HUES48 (cell line): ENCODE data around the gene ALDOA.

Source experiments
- H3K27ac ChIP-seq: one replicate; pipeline ENCODE4 v1.7.0; 2013; ENCODE audit warnings: low read depth, low read length, inconsistent platforms
- H3K27me3 ChIP-seq: 2 replicates; pipeline ENCODE4 v1.6.1; 2013; ENCODE audit warnings: mild to moderate bottlenecking, low read length; ENCODE audit not compliant: control insufficient read depth, insufficient read depth
- H3K36me3 ChIP-seq: 2 replicates; pipeline ENCODE4 v1.6.1; 2013; ENCODE audit warnings: low read length; ENCODE audit not compliant: control insufficient read depth, insufficient read depth
- H3K4me1 ChIP-seq: 2 replicates; pipeline ENCODE4 v1.6.1; 2013; ENCODE audit warnings: mild to moderate bottlenecking, low read length; ENCODE audit not compliant: control insufficient read depth, insufficient read depth
- H3K4me3 ChIP-seq: 2 replicates; pipeline ENCODE4 v1.5.1; 2013; ENCODE audit warnings: mild to moderate bottlenecking, low read depth, low read length
- H3K9ac ChIP-seq: 2 replicates; pipeline ENCODE4 v1.6.1; 2013; ENCODE audit warnings: mild to moderate bottlenecking, low read depth, low read length, moderate library complexity
- H3K9me3 ChIP-seq: 2 replicates; pipeline ENCODE4 v1.6.1; 2013; ENCODE audit warnings: low read length; ENCODE audit not compliant: control insufficient read depth, insufficient read depth

ALDOA gene

DNA sequence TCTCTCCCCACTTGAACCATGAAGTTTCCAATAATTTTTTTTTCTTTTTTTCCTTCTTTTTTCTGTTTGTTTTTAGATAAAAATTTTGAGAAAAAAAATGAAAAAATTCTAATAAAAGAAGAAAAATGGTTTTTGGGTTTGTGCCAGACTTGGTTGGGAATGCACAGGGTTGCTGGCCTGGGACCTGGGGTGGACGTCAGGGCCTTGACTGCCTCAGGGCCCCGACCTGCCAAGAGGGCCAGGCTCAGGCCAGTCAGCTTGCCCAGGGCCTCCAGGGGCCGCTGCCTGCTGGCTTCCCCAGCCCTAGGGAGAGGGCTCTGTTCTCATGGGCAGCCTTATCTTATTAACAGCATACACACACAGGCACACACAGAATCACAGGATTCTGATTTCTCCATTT lies 19.7 kb downstream of the ALDOA start:
- no peak overlapping the region for H3K4me3 ChIP-seq
- H3K36me3 ChIP-seq: peaks cover 49% of the 10 kb centered on the region
- no peak overlapping the region for H3K9ac ChIP-seq

DNA sequence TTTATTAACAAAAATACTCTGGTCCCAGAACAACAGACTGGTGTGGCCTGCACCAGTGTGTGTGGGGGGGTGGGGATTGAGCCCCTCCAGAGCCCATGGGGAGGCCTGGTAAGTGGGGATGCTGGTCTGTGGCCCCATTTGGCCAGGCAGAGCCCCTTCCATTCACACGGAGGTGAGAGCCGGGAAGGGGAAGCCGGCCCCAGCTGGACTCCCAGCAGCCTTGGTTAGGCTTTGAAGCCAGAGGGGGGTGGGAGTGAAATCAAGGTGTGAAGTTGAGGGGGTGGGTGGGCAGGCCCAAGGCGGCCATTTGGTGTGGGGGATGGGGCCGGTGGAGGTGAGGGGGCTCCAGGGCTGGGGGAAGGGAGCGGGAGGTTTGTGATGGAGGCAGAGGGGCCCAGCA lies 20.3 kb downstream of the ALDOA start:
- H3K9me3 ChIP-seq: no peaks in the 10 kb centered on the region
- H3K27ac ChIP-seq: peak overlapping the region; percentile 65
- H3K4me1 ChIP-seq: no peaks in the 10 kb centered on the region
- H3K9ac ChIP-seq: no peak overlapping the region
- H3K4me3 ChIP-seq: no peak overlapping the region
- H3K36me3 ChIP-seq: peaks cover 45% of the 10 kb centered on the region
- H3K27me3 ChIP-seq: no peaks in the 10 kb centered on the region

More for the DNA sequence above, 19.7 kb downstream of the ALDOA start:
- no peaks in the 10 kb centered on the region for H3K4me1 ChIP-seq
- no peaks in the 10 kb centered on the region for H3K9me3 ChIP-seq
- no peaks in the 10 kb centered on the region for H3K27me3 ChIP-seq
- peak overlapping the region; percentile 65 for H3K27ac ChIP-seq

DNA sequence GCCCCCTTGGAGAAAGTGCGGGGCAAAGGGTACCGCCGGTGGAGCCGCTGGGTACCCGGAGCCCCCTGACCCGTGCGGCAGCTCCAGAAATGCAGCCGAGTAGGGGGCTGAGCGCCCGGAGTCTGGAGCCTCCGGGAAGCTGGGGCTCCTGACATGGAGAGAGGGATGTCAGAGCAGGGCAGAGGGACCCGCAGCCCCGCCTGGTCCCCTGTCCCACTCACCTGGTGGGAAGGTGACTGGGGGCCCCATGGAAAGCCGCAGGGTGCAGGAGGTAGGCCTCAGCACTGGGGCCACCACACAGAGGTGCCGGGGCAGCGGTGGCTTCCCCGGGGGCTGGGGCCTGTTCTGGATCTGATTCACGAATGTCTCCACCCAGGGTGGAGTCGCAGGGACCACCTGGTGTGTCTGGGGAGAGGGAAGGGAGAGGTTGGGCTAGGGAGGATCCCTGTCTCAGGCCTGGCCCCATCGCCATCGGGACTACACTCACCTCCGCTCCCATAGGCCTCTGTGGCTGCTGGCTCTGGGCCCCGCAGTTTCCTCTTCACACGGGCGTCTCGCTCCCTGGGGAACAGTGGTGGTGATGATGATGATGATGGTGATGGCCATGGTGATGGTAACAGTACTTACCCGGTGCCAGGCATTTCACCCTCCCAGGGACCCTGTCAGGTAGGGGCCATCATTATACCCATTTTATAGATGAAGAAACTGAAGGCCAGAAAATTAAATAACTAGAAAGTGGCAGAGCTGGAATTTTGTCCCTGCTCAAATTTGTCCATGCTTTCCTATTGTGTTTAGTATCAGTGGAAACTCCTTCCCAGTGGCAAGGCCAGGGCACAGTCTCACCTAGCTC lies 21.0 kb downstream of the ALDOA start:
- H3K36me3 ChIP-seq: peaks cover 39% of the 10 kb centered on the region
- H3K9ac ChIP-seq: no peak overlapping the region
- H3K9me3 ChIP-seq: no peaks in the 10 kb centered on the region
- H3K4me3 ChIP-seq: no peak overlapping the region
- no peaks in the 10 kb centered on the region for H3K4me1 ChIP-seq
- H3K27ac ChIP-seq: no peak overlapping the region
- H3K27me3 ChIP-seq: no peaks in the 10 kb centered on the region

DNA sequence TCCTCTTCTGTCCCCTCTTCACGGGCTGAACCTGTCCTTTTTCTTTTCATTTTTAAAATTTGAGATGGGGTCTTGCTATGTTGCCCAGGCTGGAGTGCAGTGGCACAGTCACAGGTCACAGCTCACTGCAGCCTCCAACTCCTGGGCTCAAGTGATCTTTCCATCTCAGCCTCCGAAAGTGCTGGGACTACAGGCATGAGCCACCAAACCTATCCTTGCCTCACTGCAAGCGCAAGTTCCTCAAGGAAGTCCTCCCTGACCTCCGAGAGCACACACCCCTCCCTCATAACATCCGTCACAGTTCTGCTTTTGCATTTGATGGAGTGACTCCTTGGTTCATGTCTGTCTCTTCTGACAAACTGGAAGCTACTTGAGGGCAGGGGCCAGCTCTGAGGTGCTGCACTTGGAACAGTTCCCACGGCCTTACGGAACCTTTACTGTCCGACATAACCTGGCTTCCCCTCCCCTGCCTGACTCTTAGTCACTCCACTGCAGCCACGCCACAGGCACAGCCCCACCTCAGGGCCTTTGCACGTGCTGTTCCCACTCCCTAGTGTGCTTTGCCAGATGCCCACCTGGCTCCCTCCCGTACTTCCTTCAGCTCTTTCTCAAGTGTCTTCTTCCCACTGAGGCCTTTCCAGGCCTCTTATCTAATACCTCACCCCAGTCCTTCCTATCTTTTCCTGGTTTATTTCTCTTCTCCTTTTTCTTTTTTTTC lies 21.8 kb downstream of the ALDOA start:
- H3K27ac ChIP-seq: no peak overlapping the region
- H3K36me3 ChIP-seq: peaks cover 34% of the 10 kb centered on the region
- no peaks in the 10 kb centered on the region for H3K9me3 ChIP-seq
- no peak overlapping the region for H3K4me3 ChIP-seq
- no peaks in the 10 kb centered on the region for H3K4me1 ChIP-seq
- H3K9ac ChIP-seq: no peak overlapping the region
- H3K27me3 ChIP-seq: no peaks in the 10 kb centered on the region

DNA sequence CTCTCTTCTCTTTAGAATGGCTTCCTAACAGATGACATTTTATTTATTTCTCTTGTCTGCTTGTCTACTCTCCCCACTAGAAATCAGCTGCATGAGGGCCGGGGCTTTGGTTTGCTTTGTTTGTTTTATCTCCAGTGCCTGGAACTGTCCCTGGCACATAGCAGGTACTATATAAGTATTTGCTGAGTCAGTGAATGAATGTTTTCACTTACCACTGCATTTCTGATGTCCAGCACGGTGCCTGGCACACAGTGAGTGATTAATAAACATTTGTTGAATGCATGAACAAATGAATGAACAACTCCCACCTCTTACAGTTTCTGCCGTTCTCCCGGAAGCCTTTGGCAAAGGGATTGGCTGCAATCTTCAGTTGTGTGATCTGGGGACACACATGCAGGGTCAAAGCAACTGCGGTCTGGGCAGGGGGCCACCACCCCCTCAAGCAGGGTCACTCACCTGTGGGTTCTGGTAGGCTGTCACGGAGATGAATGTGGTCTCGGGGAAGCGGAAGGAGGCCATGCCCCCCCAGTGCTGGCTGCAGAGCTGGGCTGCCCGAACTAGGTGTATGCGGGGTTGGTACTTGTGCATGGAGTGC lies 22.8 kb downstream of the ALDOA start:
- Histone ChIP-seq H3K27ac (no peak overlapping the region), H3K9ac (no peak overlapping the region), H3K27me3 (no peaks in the 10 kb centered on the region), H3K4me3 (no peak overlapping the region), H3K9me3 (no peaks in the 10 kb centered on the region), H3K36me3 (peaks cover 24% of the 10 kb centered on the region), H3K4me1 (no peaks in the 10 kb centered on the region)

DNA sequence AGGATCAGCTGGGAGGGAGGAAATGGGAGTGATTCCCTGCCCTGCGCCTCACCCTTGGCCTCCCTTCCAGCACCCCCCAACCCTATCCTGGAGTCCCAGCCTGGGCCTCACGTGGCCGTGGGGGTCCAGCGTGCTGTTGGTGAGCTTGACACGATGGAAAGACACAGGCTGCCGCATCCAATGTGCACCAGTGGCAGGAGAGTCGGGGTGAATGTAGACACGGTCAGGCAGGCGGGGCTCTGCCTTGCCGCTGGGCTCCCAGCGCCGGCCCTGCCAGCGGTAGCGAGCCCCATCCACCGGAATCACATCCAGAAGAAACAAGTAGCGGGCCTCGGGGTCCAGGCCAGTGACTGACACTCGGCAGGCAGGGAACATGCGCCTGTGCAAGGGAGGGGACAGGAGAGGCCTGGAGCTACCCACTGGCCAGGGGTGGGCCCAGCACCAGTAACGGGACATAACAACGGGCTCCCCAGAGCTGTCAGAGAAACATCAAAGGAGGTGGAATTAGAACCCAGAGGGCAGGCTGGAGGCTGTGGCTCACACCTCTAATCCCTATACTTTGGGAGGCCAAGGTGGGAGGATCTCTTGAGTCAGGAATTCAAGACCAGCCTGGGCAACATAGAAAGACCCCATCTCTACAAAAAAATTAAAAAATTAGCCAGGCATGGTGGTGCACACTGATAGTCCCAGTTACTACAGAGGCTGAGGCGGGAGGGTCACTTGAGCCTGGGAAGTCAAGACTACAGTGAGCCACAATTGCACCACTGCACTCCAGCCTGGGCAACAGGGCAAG lies 23.5 kb downstream of the ALDOA start:
- Histone ChIP-seq H3K9ac (no peak overlapping the region), H3K36me3 (peaks cover 20% of the 10 kb centered on the region), H3K27ac (no peak overlapping the region), H3K9me3 (no peaks in the 10 kb centered on the region), H3K4me3 (no peak overlapping the region), H3K4me1 (no peaks in the 10 kb centered on the region), H3K27me3 (no peaks in the 10 kb centered on the region)

DNA sequence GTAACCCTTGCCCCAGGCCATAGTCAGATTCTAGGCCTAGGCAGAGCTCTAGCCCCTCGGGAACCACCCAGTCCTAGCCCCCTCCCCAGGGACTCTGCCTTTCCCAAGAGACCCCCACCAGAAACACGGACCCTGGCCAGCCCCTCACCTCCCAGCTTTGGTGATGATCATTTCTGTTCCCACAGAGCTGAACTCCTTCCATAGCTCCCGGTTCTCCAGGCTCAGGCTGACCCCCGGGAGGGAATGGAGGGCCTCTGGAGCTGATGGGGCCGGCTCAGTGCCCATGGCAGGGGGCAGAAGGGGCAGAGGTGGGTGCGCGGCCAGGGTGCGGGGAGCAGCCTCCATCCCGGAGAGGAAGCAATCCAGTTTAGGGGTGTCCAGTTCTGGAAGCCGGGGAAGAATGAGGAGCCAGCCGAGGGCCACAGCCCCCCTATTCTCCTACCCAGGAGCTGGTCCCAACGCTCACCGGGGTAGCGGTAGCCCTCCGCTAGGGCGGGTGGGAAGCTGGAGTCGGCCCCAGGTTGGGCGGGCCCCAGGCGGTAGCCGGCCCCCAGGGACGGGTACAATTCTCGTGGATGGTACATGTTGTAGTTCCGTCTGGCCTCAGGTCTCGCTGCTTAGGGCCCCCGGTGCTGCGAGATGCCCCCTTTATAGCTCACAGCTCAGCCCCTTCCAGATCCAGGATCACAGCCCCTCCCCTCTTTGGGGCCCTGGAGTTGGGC lies 25.2 kb downstream of the ALDOA start:
- H3K9ac ChIP-seq: no peak overlapping the region
- H3K27ac ChIP-seq: no peak overlapping the region
- no peaks in the 10 kb centered on the region for H3K9me3 ChIP-seq
- no peaks in the 10 kb centered on the region for H3K27me3 ChIP-seq
- peaks cover 5% of the 10 kb centered on the region for H3K4me1 ChIP-seq
- peaks cover 10% of the 10 kb centered on the region; the same call in 1 of the 2 replicates for H3K36me3 ChIP-seq
- peak overlapping the region; percentile 70; the same call in 1 of the 2 replicates for H3K4me3 ChIP-seq

DNA sequence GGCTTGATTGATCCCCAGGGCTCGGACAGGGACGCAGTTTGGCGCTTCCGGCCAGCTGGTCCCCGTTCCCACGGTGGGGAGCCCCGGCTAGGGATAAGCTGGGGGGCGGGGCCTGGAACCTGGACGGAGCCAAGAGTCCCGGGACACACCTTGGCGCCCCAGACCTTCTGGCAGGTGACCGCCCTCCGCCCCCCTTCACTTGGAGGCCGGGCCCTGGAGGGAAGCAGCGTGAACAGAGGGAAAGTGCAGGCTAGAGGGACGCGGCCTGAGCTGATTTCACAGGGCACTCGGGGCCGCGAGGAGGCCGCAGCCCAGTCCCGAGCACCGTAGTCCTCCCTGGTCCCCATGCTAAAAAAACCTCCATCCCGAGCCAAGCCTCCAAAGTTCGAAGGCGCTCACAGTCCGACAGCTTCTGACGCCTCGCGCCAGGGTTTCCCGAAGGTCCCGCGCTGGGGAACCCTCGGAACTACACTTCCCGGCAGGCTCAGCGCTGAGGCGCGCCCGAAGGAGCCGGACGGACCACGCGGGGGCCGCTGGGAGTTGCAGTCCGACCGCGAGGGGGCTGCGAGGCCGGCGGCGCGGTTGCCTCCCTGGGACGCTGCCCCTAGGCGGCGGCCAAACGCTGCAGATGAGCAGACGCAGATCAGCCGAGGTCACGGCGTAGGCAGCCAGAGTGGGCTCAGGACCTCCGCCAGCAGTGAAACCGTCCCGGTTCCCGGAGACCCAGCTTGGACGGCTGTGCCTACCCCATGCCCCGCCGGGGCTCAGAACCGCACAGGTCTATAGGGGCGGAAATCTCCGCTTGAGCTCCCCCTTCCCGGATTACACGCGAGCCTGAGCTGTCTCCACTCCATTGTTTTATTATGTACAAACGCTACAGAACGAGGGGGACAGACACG lies 26.2 kb downstream of the ALDOA start, which contains the start of gene TBX6:
Gene TBX6 (minus strand): TSS at position 451 of the 899 bp plus-strand sequence. CDS start 731 bp downstream, outside the sequence.
- Histone ChIP-seq H3K4me1 (peaks cover 7% of the 10 kb centered on the region), H3K27ac (peak within 1 kb of the TSS; percentile 72), H3K4me3 (peak within 1 kb of the TSS; percentile 70), H3K36me3 (peaks cover 10% of the 10 kb centered on the region; the same call in 1 of the 2 replicates), H3K9ac (peak within 1 kb of the TSS; percentile 34; the same call in 1 of the 2 replicates), H3K27me3 (no peaks in the 10 kb centered on the region), H3K9me3 (peaks cover 2% of the 10 kb centered on the region)

DNA sequence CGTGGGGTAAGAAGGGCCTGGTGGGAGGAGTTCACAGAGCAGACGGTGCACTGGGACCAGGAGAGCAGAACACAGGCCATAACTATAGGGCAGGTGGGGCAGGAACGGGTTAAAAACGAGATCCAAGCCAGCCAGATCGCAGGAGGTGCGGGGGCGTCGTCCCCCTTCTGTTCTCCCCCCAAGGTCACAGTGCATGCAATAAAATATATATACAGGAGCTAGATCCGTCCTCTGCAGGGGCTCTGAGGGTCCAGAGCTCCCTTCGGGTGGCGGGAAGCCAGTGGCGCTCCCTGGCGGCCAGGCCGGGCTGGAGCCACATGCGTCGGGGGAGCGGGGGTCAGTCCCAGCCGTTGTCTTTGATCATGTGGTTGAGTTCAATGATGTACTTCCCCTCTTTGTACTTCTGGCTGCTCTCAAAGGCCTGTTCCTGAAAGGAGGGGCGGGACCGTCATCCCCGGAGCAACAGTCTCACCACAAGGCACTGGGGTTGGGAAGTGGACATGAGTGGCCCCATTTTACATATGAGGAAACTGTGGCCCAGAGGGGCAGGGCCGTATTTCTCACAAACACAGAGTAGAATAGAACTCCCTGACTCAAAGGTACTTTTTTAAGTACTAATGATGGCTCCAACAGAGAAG lies 26.9 kb downstream of the ALDOA start:
- H3K4me1 ChIP-seq: peaks cover 7% of the 10 kb centered on the region

More for the DNA sequence above, 26.9 kb downstream of the ALDOA start:
- H3K36me3 ChIP-seq: peaks cover 10% of the 10 kb centered on the region; the same call in 1 of the 2 replicates
- peak overlapping the region; percentile 13; the same call in 1 of the 2 replicates for H3K9ac ChIP-seq
- H3K27me3 ChIP-seq: no peaks in the 10 kb centered on the region
- H3K27ac ChIP-seq: peak overlapping the region; percentile 70
- H3K4me3 ChIP-seq: peak overlapping the region; percentile 70
- H3K9me3 ChIP-seq: peaks cover 10% of the 10 kb centered on the region
